ENCODE data around the gene GRB7. TPM values are rescaled to one million over a fixed set of nuclear protein-coding genes. Genes with fewer than 3 reads are reported as not detected.

Gene GRB7
- polyA plus RNA-seq, 2 of the 4 experiments (the other 2 are of a cell fraction): 5.9 to 10.1 TPM

- Histone ChIP-seq H3K4me2 (no peak overlapping the region), H3K9me3 (no peaks in the 10 kb centered on the region), H3K4me1 (peaks cover 9% of the 10 kb centered on the region), H3K27ac (no peak overlapping the region), H3K4me3 (no peak overlapping the region)
- 96% methylated on average over 9 of the region's 9 CpGs for WGBS (ENCODE audit: missing lambda C conversion rate)
- ATAC-seq: no peak
- DNase-seq (ENCODE audit: low read depth in 1 of 2, low spot score in 1 of 2): no peak
- POLR2A ChIA-PET: interaction anchor here (1.5 kb wide), 1 partner anchor 254 kb away, joined by 3 read pairs; no protein-coding TSS in a partner anchor
- CTCF ChIA-PET: interaction anchor here (1.2 kb wide), 1 partner anchor 102 kb away, joined by 4 read pairs; no protein-coding TSS in a partner anchor
- TF ChIP-seq JUNB (IDR thresholded peaks at IDR 0.05): no peak
- no peak for TF ChIP-seq E2F6 (IDR thresholded peaks at IDR 0.05; ENCODE audit: borderline replicate concordance, low read depth)
- TF ChIP-seq RAD21 (conservative IDR thresholded peaks at IDR 0.05 in 1 of 2, IDR thresholded peaks at IDR 0.05 in 1 of 2): no peak
- no peak for TF ChIP-seq EHMT2 (IDR thresholded peaks at IDR 0.05; ENCODE audit: low read depth)
- no peak for TF ChIP-seq MAFK (IDR thresholded peaks at IDR 0.05; ENCODE audit: partially characterized antibody)
- no peak for FAIRE-seq
Measured at GRCh38 chr17:39726617-39727016, 11.1 kb upstream of the GRB7 start.

GRCh38 chr17:39727556-39727955 is 10.2 kb upstream of the GRB7 start:
- 71% methylated on average over 9 of the region's 10 CpGs for WGBS (ENCODE audit: missing lambda C conversion rate)
- H3K4me3 ChIP-seq: no peak overlapping the region
- H3K27ac ChIP-seq: no peak overlapping the region
- H3K9me3 ChIP-seq: no peaks in the 10 kb centered on the region
- TF ChIP-seq RCOR1 (IDR thresholded peaks at IDR 0.05; ENCODE audit: low read depth, low read length) (no peak), FOSB (CRISPR knock-in tag; IDR thresholded peaks at IDR 0.05) (no peak), EP300 (IDR thresholded peaks at IDR 0.05) (no peak), JUN (IDR thresholded peaks at IDR 0.05) (0 out of 5 replicates have a peak, but pooled peaks of 1 of the 2 experiments have one; percentile 14), HMGXB4 (CRISPR knock-in tag; IDR thresholded peaks at IDR 0.05; ENCODE audit: borderline replicate concordance) (no peak)
- ChIA-PET POLR2A (no interaction called here), CTCF (interaction anchor here (3.3 to 5.8 kb wide), 8 partner anchors 8 to 105 kb away, joined by 16 to 171 read pairs (median 44); partner anchors contain the start of genes ERBB2 and PNMT)
- H3K4me2 ChIP-seq: no peak overlapping the region
- FAIRE-seq (no peak), DNase-seq (ENCODE audit: low read depth in 1 of 2, low spot score in 1 of 2) (no peak), ATAC-seq (no peak)
- H3K4me1 ChIP-seq: peaks cover 9% of the 10 kb centered on the region

DNA sequence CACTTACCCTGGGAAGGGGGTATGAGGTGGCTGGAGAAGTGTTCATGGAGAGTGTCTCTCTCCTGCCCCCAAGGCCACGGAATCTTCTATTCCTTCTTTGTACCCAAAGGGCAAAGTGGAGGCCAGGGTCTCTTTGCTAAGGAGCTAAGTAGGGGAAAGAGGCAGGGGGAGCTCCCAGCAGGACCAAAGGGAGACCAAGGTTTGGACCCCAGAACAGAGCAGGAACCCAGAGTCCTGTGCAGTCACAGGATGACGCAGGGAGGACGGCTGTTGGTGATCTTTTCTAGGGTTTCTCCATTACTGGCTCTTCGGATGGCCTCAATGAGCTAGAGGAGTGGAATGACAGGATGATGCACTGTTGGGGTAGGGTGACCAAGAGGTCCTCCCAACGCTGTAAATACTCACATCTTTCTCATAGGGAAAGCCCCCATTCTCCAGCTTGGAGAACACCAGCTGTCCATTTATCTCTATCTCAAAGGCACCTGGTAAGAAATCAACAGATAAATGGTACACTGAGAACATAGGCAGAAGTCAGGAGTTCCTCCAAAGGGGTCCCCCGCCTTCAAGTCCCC is 8.4 kb upstream of the GRB7 start:
- H3K4me3 ChIP-seq: peak overlapping the region; percentile 60
- no peak for TF ChIP-seq RNF2 (IDR thresholded peaks at IDR 0.05; ENCODE audit: borderline replicate concordance, low read depth)
- no peak for TF ChIP-seq KDM1A (IDR thresholded peaks at IDR 0.05; ENCODE audit: low read depth)
- no peak for TF ChIP-seq KDM5A (IDR thresholded peaks at IDR 0.05)
- no peak for TF ChIP-seq GATA3 (IDR thresholded peaks at IDR 0.05; ENCODE audit: borderline replicate concordance)
- TF ChIP-seq FOXS1 (CRISPR knock-in tag; IDR thresholded peaks at IDR 0.05): no peak
- no peak for TF ChIP-seq ZFP36 (IDR thresholded peaks at IDR 0.05; ENCODE audit: borderline replicate concordance, partially characterized antibody)
- TF ChIP-seq HEYL (CRISPR knock-in tag; IDR thresholded peaks at IDR 0.05): no peak
- TF ChIP-seq RCOR1 (IDR thresholded peaks at IDR 0.05; ENCODE audit: low read depth, low read length): no peak
- TF ChIP-seq ESRRA (IDR thresholded peaks at IDR 0.05; ENCODE audit: borderline replicate concordance, low read length): no peak
- TF ChIP-seq EHF (CRISPR knock-in tag; IDR thresholded peaks at IDR 0.05): no peak
- CTCF ChIA-PET: interaction anchor here (0.7 to 5.8 kb wide), 38 partner anchors 9 to 293 kb away, joined by 3 to 171 read pairs (median 6); partner anchors contain the start of genes ERBB2, PGAP3, PNMT and PPP1R1B
- DNase-seq (ENCODE audit: low read depth in 1 of 2, low spot score in 1 of 2) (no peak), FAIRE-seq (no peak), ATAC-seq (no peak)
- H3K9me3 ChIP-seq: no peaks in the 10 kb centered on the region
- peaks cover 6% of the 10 kb centered on the region for H3K4me1 ChIP-seq
- WGBS (ENCODE audit: missing lambda C conversion rate): 66% methylated on average over 6 of the region's 6 CpGs
- peak overlapping the region; percentile 93 to 94 for H3K27ac ChIP-seq
- POLR2A ChIA-PET: interaction anchor here (0.6 to 3.2 kb wide), 18 partner anchors 10 to 762 kb away, joined by 3 to 42 read pairs (median 5); partner anchors contain the start of genes CDK12, ERBB2, FBXO47 and PGAP3
- H3K4me2 ChIP-seq: peak overlapping the region; percentile 95

Data from A549 (cell line).